GM19455 (cell line): ENCODE results near the gene XYLB.
A peak's percentile ranks its signal among the peaks of the same experiment; 100 is the strongest.
"Not testable (repeated sequence)": the region's sequence is repeated elsewhere in the genome, so short reads cannot be mapped to it uniquely, and the experiment has no call there.

Experiments used
- ATAC-seq: cut with Tn5 transposase; IDR thresholded peaks from one replicate; pipeline ENCODE4 v1.9.1; 2021; ENCODE audit not compliant: unreplicated experiment

Gene XYLB

DNA sequence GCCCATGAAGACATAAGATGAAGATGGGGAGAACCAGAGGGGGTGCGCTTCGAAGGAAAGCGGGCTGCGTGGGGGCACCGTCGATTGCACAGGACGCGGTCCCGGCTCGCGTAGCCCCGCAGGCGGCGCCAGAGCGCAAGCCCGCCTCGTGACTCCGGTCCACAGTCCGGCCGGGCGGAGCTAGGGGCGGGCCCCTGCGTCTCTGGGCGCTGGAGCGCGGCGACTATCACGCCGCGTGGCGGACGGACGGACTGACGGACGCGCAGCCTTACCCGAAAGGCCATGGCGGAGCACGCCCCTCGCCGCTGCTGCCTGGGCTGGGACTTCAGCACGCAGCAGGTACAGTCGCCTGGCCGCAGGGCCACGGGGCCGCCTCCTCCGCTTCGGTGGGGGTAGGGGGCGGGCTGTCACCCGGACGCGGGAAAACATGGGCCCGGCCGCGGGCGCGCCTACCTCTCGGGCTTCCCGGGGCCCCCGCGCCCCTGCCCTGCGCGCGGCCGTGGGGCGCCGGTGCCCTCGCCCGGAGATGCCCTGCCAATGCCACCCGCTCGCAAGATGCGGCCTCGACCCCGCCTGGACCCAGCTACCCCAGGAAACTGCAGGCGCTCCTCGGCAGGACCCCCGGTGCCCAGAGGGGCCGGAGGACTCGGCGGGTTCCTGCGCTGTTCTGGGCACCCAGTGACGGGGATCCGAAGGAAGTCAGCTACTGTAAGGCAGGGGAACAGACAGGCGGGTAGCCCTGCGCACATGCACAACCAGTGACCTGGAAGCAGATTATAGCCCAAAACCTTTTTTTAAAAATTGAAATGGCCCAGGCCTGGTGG lies at the start of gene XYLB:
XYLB (plus strand) TSS at position 199 of the 824 bp plus-strand sequence; CDS start at position 283, 84 bp downstream.
- peak; percentile 98 for ATAC-seq

DNA sequence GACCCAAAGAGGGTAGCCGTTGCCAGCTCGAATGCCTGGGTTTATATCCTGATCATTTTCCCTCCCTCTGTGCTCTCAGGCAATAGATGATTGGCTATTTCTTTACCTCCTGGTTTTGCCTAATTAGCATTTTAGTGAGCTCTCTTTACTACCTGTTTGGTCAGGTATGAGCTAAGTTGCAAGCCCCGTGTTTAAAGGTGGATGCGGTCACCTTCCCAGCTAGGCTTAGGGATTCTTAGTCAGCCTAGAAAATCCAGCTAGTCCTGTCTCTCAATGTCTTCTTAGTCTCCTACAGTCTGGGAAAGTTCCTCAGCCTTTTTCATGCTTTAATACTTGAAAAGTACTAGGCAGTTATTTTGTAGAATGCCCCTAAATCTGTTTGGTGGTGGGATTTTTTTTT lies 49.5 kb upstream of the XYLB start:
- not testable (repeated sequence) for ATAC-seq

DNA sequence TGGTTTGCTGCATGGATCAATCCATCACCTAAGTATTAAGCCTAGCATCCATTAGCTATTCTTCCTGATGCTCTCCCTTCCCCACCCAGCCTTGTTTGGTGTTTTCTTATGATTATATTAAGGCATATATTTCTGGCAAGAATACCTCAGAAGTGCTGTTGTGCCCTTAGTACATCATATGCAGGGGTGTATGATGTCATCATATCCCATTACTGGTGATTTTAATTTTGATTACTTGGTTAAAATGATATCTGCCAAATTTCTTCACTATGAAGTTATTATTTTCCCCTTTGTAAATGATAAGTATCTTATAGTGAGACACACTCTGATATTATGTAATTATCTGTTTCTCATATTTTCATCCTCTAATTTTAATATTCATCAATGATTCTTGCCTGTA lies 49.0 kb upstream of the XYLB start:
- no peak for ATAC-seq

DNA sequence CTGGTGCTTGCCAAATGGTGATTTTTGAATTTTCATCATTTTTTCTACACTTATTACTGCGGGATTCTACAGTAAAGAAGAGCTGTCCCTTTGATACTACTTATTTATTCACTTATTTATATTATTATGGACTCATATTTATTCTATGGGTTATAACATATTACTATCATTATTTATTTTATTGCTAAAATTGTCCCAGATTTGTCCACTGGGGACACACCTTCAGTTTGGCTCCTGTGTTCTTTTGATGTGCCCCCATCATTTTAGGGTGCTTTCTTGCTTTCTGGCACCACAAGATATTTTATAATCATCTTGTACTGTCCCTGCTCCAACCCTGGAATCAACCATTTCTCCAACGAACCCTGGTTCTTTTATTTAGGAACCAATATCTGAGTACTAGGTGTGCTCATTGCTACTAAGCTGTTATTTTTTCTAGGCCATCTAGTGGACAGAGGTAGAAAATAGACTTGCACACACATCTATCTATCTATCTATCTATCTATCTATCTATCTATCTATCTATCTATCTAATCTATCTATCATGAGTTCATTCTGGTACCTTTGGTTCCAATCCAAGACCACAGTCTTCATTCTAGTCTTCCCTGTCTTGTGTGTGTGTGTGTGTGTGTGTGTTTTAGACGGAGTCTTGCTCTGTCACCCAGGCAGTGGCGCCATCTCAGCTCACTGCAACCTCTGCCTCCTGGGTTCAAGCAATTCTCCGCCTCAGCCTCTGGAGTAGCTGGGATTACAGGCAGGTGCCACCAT lies 48.5 kb upstream of the XYLB start:
- no peak for ATAC-seq

DNA sequence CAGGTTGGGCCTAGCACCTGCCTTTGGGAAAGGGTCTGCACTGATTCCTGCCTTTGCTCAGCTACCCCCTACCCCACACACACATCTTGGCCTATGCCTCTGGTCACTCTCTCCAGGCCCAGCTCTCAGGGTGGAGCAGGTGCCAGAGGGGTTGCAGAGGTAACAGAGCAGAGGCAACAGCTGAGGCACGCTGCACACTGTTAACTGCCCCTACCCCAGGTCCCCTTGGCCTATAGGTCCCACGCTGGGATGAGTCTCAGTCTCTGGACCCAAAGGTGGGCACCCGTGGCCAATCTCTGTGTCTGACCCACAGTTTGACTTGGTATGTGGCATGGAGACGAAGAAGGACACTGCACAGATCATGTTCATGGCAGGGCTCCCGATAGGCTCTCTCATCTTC lies 39.6 kb upstream of the XYLB start:
- ATAC-seq = no peak

DNA sequence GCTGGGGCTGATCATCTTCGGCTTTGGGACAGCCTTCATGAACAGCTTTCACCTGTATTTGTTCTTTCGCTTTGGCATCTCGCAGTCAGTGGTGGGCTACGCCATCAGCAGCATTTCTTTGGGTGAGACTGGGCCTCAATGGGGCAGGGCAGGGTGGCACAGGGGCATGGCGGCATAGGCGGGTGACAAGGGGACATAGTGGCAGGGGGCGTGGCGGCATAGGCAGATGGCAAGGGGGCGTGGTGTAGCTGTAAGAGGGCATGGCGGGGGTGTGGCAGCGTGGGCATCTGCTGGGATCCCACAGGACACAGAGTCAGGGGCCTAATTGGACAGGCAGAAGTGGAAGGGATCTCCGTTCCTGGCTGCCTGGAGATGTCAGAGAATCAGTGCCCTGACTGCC lies 39.0 kb upstream of the XYLB start:
- no peak for ATAC-seq

DNA sequence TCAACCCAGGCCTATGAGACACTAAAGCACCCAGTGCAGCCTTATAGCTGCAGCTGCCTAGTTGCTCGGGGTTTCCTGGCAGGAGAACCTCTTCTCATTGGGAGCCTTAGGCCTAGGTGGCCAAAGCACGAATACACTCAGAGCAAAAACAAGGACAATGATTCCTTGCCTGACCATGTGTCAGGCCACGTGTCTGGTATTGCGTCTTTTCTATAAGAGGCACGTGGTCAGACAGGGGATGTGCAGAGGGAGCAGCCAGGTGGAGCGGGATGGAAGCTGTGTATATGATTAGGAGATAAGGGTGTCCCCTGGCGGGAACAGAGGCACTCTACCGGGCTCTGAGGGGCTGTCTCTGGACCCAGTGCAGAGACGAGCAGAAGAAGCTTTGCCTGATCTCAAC lies 38.1 kb upstream of the XYLB start:
- ATAC-seq = no peak

DNA sequence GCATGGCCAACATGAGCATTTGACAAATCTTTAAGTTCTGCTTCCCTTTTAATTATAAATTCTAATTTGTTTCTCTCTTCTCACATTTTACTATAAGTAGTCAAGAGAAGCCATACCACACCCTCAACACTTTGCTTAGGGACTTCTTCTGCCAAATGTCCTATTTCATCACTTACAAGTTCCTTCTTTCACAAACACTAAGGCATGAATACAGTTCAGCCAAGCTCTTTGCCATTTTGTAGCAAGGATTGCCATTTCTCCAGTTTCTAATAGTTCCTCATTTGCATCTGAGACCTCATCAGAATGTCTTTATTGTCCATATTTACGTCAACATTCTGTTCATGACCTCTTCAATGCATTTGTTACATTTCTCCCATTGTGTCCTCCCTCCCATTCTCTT lies 35.1 kb upstream of the XYLB start:
- no peak for ATAC-seq

DNA sequence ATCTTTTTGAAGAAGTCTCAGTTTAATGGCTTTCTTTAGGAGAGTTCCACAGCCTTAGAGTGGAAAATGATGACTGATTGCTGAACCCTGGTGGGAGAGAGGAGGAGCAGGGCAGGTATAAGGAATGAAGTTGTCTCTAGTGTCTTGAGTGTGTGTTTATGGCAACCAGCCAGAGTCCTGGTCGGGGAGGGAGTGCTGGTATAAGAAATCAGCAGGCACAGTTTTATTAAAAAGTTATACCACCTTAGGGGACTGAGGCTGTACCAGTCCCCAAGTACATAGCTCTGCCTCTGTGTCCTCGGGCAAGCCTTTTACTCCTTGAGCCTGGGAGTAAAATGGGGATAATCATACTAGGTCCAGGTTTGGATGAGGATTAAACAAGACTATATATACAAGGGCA lies 34.6 kb upstream of the XYLB start:
- no peak for ATAC-seq

DNA sequence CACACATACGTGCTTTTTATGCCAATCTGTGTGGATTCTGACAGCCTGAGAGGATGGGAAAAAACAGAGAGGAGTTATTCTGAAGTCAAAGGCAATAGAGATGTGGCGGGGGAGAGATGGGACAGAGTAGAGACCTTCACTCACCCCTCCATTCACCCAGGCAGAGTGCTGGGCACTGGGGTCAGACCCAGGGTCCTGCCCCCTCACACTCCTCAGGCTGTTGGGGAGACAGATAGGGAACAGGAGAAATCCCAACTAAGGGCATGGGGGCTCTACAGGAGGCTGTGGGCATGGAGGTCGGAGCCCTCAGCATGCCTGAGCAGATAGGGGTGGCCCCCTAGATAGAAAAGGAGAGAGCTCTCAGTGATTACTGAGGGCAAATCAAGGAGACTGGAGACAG lies 34.2 kb upstream of the XYLB start:
- ATAC-seq = no peak

DNA sequence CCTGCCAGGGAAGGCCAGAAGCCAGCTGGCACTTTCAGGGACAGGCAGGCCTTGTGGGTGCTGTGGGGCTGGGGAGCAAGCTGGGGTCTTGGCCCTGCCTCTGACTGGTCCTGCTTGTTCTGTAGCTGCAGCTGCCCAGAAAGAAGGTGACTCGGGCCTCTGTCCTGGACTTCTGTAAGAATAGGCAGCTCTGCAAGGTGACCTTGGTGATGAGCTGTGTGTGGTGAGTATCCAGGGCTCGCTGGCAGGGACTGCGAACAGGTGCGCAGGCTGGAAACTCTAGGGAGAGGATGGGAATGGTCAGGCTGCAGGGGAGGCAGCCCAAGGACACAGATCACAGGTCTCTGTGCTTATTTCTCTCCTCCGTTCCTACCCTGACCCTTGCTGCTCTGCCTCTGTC lies 33.3 kb upstream of the XYLB start:
- ATAC-seq = no peak

DNA sequence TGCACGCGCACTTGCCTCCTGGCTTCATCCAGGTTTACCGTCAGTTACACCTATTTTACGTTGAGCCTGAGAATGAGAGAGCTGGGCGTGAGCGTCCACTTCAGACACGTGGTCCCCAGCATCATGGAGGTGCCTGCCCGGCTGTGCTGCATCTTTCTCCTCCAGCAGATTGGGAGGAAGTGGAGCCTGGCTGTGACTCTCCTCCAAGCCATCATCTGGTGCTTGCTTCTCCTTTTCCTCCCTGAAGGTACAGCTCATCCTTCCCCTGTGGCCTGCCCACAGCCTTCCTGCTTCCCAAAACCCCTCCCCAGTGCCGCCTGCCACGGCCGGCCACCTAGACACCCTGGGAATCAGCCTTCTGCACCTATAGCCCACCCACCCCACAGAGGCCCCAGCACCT lies 32.9 kb upstream of the XYLB start:
- ATAC-seq = no peak

DNA sequence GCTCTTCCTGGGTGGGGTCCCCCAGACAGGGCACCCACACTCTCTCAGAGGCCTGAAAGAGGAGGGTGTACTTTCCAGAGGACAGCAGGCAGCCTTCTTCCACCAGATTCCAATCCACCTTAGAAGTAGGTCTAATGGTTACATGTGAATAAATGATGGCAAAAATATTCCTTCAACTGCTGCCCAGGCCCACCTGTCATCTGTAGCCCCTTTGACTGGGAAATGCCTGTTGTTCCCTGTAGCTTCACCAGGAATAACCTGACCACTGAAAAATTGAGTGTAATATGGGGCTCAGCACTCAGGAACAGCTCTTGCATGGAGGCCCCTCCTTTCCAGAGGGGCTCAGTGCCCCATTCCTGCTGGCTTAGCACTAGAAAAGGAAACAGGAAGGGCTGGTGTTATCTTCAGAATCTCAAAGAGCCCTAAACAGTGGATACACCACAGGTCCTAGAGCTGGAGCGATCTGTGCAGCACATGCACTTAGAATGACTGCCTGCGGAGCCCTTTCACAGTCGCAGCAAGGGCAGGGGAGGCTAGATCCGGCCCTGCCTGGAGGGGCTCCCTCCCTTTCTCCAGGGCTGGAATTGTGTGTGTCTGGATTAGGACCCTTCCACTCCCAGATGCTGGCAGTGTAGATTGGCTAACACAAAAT lies 32.3 kb upstream of the XYLB start:
- ATAC-seq = no peak

DNA sequence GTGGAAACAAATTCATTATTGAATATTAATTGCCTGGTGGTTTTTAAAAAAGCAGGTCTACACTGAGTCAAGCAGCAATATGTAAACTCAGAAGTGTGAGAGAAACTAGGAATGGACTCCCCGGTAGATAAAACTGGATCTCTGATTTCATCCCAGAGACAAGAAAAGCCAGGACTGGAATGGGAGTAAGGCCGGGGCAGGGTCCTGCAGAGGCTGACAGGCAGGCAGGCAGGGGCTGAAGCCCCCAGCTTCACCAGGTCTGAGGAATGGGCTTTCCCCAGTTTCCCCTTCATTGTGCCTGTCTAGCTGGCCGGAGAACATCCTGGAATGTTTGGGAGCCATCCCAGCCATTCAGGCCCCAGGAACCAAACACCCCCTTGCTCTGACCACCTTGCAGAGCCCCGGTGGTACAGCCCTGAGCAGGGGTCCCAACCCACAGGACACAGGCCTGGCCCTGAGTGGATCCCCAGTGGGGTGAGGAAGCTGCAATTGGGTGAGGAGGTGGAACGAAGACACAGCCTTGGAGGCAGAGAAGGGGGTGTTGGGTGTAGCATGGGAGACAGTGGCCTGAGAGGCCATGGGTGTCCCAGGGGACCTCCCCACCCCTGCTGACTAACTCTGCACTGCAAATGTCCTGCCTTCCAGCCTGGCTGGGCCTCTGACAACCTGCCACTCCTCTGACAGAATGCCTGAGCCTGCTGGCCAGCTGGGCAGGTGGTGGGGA lies 31.7 kb upstream of the XYLB start:
- no peak for ATAC-seq

DNA sequence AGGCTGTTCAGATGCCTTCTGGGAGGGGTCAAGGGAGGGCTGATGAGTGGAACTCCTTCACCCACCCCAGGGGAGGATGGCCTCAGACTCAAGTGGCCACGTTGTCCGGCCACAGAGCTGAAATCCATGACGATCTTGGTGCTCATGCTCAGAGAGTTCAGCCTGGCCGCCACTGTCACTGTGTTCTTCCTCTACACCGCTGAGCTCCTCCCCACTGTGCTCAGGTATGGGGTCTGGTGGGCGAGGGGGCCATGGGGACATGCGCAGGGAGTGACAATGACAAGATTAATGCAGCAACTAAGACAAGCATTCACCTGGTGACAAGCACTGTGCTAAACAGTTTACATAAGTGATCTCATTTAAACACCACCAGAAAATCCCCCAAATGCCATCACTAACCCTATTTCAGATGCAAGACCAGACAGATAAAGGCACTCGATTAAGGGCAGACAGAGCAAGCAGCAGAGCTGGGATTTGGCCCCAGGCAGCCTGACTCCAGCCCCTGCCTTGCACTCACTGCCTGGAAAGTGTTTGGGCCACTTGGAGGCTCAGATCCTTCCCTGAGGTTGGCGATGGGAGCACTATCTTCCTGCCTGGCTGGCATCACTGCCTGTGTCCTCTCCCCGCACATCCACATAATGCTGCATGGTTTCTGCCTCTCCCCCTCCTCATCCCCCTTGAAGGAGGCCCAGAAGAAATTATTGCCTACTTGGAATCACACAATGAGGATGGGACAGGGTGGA lies 30.9 kb upstream of the XYLB start:
- ATAC-seq = no peak

DNA sequence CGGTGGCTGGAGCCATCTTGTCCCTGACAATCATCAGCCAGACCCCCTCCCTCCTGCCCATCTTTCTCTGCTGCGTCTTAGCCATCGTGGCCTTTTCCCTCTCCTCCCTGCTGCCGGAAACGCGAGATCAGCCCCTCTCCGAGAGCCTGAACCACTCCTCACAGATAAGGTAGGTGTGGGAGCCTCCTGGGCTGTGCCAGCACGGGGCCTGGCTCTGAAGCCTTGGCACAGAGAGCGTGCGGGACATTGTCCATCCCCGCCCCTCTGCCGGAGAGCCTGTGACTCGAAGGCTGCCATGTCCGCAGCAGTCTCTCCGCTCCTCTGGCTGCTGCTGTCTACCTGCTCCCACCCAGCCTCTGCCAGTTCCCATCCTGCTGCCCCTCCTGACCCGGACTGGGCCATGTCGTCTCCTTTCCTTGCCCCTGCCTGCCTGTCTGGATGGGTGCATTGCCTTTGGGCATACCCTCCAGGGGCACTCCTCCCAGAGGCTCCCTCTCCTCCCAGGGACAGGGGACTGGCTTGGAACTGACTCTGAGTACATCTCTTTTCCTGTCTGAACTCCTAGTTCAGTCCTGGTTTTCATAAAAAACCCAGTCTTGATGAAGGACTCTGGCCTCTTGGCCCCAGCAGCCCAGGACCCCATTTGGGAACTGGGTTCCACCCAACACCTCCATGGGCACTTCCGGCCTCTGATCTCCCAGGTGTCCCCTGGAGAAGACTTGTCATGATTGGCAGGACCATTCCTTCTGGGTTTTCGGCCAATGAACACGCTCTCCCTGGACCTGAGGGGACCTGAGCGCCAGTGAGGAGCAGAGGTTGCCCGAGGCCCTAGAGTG lies 30.0 kb upstream of the XYLB start:
- ATAC-seq = no peak

DNA sequence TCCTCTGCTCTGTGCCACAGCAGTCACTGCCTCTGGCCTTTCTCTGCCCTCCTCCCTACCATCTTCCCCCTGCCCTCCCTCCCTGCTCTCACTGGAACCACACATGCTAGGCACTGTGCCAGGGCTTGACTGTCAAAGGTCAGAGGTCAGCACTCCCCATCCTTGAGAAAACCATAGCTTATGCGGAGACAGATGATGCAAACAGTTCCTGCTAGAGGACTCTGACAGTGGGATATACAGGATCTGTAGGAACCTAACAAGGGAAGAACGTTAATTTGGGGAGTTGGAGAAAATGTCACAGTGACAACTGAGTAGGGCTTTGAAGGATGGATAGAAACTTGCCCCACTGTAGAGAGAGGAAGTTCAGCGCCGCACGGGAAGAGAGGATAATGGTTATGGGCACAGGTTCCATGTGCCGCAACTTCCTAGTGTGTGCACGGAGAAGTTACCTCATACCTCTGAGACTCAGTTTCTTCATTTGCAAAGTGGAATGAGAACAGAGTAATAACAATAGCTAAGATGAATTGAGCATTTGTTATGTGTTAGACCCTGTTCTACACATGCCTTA lies 29.3 kb upstream of the XYLB start:
- ATAC-seq = no peak

DNA sequence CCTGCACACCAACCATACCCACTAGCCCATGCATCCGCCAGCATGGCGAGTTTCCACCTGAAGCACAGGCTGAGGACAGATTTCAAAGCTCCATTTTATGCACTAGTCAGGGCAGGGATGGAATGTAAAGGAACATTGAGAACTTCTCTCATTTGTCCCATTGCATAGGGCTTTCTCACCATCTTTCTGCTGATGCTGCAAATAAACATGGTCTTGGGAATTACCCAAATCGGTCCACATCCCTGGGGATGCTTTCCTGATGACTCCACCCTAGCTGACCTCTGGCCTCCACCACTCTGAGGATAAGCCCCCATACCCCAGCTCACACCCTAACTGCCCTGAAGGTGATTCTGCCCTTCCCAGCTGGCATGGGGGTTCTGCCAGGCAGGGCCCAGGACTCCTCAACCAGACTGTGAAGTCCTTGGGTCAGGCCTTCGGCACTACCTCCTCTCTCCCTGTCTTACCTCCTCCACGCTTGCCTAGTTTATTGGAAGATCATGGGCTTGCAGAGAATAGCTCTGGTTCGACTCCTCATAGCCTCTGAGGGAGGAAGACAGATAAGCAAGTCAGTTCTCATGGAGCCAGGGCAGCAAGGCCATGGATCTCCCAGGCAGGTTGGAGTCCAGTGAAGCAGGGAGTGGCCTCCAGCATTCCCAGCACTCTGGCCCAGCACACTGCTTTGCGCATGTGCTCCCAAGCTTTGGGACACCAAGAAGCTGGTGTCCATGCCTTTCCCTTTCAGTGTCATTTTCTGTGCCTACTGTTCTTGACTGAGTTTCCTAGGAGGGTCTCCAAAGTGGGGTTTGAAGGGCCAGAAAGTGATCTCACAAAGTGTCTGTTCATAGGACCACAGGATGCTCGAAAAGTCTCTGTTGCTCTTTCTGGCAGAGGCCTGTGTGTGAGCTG lies 27.6 kb upstream of the XYLB start:
- no peak for ATAC-seq
